Lower leg skin (tissue), 3 donors: ENCODE results near the gene PRICKLE4.

ENCODE experiments used
- CTCF ChIP-seq, 3 donors: fragments of 450-650 bp; IDR thresholded peaks; one replicate each; pipeline ENCODE4 v1.5.1; 2016; ENCODE audit warnings: antibody characterized with exemption in 3 of 3, mild to moderate bottlenecking in 3 of 3, moderate library complexity in 2 of 3
- POLR2A ChIP-seq, 2 donors: fragments of 450-650 bp; IDR thresholded peaks; one replicate each; pipeline ENCODE4 v1.6.1; 2016 to 2017; ENCODE audit warnings: antibody characterized with exemption in 2 of 2, mild to moderate bottlenecking in 1 of 2, moderate library complexity in 1 of 2

- TF ChIP-seq CTCF (IDR thresholded peaks at IDR 0.05) (no peak), POLR2A (IDR thresholded peaks at IDR 0.05) (no peak)
These were observed 48.4 kb upstream of the PRICKLE4 start for GRCh38 chr6:41732149-41732548.
